ENCODE measurements around the gene CNOT2.
"Not testable (repeated sequence)": the region's sequence is repeated elsewhere in the genome, so short reads cannot be mapped to it uniquely, and the experiment has no call there.

CNOT2 gene

DNA sequence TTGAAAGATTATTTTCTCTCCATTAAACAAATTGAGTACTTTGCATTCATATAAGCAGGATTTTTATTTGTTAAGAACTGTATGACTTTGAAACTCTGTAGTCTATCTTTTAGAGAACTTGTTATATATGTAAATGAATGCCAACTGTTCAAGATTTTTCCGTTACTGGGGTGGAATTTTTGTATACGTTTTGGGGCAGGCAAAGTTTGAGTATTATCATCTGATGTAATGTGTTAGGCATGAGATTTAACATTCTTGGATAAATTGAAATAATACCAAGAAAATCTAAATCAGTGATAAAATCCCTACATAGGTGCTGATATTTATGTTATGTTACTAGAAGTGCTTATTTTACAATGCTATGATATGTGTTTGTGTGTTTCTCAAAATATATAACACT, 8.4 kb downstream of the CNOT2 start:
- DNase-seq = no peak

- no peak for DNase-seq
Observed at GRCh38 chr12:70252832-70253231, 9.6 kb downstream of the CNOT2 start.

DNA sequence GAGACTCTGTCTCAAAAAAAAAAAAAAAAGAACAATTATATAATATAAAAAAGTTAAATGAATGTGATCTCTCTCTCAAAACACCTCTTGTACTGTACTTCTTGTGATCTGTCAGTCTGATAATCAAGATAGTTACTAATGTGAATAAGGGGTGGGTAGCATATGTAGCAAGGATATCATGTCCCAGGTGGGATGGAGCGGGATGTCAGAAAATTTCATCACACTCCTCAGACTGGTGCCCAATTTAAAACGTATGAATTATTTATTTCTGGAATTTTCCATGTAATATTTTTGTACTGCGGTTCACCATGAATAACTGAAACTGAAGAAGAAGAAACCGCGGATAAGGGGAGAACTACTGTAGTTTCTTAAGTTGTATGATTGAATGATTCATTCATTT, 11.0 kb downstream of the CNOT2 start:
- DNase-seq = no peak

DNA sequence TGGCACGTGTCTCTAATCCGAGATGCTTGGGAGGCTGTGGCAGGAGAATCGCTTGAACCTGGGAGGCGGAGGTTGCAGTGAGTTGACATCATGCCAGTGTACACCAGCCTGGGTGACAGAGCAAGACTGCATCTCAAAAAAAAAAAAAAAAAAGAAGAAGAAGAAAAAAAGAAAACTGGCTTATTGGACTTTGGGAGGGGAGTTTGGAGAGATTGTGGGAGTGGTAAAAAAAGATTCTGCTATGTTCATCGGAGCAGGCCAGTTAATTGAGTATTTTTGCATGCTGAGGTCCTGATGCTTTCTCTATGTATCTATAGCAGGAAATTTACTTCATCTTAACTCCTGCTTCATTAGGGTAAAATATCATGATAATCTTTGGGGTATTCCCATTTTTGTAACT, 11.6 kb downstream of the CNOT2 start:
- no peak for DNase-seq

DNA sequence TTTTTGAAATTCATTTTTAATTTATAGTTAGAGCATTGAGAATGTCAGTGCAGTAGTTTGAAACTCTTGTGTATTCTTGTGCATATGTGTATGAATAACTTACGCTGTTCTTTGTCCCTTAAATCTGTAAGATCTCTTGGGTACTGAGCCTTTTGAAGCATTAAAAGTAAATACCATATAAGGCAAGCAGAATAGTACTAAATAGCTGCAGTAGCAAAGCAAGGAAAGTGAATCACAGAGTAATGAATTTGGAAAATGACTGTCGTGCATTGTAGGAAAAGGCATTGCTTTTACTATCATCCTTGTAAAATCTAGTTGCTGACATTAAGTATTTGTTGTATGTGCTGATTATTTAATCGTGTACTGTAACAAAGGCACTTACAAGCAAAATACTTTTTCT, 12.1 kb downstream of the CNOT2 start:
- DNase-seq = no peak

GRCh38 chr12:70258605-70259403, 15.6 kb downstream of the CNOT2 start:
- no peak for DNase-seq

DNA sequence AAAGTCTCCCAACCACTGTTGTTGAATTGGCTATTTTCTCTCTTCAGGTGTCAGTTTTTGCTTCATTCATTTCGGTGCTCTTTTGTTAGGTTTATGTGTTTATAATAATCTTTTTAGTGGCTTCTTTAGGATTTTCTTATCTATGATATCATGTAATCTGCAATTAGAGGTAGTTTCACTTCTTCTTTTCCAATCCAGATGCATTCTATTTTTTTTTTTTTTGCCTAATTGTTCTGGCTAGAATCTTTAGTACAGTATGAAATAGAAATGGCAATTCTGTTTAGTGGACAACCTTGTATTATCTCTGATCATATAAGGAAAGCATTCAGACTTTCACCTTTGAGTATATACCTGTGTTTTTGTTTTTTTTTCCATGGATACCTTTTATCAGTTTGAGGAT, 17.4 kb downstream of the CNOT2 start:
- no peak for DNase-seq

- DNase-seq = peak; percentile 27
Observed at GRCh38 chr12:70264067-70264867, 21.0 kb downstream of the CNOT2 start.

DNA sequence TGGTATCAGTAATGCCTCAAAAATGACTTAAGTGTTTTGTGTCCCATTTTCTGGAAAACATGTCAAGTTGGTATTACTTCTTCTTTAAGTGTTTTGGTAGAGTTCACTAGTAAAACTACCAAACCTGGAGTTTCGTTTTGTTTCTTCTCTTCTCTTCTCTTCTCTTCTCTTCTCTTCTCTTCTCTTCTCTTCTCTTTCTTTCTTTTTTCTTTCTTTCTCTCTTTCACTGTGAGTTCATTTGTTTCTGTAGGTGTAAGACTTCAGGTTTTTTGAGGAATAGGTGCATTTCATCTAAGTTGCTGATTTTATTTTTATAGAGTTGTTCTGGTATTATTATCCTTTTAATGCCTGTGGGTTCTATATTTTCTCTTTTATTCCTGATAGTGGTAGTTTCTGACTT, 21.9 kb downstream of the CNOT2 start:
- no peak for DNase-seq

GRCh38 chr12:70267550-70267949, 24.3 kb downstream of the CNOT2 start:
- DNase-seq = no peak

- DNase-seq = no peak
Observed at GRCh38 chr12:70268972-70269371, 25.7 kb downstream of the CNOT2 start.

DNA sequence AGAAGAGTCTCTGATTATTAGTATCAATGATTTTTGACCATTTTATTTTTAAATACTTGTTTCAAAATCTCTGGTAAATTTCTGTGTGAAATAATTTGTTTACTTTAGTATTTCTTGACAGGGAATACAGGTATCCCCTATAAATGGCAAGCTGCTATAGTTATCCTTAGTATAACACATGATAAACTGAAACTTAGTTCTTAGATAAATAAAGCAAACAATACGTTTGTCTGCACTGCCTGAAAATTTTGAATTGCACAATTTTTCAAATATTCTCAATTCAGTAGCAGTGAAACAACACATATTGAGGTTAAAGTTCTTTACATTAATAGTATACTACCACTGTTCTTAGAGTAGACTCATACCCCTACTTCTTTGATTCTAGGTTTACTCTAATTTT, 26.9 kb downstream of the CNOT2 start:
- no peak for DNase-seq

GRCh38 chr12:70271025-70271424, 27.8 kb downstream of the CNOT2 start:
- no peak for DNase-seq

- DNase-seq = no peak
Observed at GRCh38 chr12:70272510-70272909, 29.3 kb downstream of the CNOT2 start.

DNA sequence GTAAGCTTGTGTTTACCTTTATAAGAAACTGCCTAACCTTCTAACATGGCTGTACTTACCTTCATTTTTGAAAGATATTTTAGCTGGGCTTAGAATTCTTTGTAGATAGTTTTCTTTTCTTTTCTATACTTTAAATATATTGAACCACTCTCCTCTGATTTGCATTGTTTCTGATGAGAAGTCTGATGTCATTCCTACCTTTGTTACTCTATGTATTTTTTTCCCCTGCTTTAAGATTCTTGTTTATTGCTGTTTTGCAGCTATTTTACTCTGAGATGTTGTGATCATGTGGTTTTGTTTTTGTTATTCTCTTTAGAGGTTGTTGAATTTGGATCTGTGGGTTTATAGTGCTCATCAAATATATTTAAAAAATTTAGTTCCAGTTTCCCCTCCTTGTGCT, 31.8 kb downstream of the CNOT2 start:
- no peak for DNase-seq

DNA sequence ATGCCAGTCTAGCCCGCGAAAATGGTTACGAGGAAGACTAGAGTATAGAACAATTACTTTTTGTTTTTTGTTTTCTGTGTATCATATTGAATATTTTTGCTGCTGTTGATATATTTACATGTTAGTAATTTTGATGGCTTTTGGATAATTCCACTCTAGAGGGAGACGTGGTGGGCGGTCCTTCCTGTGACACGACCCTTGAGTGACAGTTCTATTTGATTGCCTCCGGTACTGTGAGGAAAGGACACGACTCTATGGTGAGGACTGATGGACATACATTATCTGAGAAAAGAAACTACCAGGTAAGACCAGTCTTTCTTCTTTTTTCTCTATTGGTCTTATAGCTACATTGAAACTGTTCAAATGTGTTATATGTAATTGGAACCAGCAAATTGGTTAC, 34.7 kb downstream of the CNOT2 start:
- DNase-seq = no peak

DNA sequence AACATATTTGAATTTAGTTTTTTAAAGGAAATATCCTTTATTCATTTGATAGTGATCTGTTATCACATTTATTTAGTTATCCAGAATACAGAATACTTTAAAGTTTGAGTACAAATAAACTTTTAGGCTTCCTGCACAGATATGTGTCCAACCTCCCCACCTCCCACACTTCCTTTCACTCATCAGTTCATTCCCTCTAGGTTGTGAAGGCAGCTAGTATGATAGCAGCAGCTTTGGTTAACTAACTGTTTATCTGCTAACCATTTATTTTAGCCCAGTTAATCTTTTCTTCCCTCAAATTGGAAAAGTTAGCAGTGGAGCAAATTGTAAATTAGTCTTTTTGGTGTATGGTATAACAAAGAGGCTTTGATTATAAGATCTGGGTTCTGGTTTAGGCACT, 35.7 kb downstream of the CNOT2 start:
- DNase-seq = no peak

GRCh38 chr12:70283232-70283631, 40.0 kb downstream of the CNOT2 start:
- DNase-seq = no peak

DNA sequence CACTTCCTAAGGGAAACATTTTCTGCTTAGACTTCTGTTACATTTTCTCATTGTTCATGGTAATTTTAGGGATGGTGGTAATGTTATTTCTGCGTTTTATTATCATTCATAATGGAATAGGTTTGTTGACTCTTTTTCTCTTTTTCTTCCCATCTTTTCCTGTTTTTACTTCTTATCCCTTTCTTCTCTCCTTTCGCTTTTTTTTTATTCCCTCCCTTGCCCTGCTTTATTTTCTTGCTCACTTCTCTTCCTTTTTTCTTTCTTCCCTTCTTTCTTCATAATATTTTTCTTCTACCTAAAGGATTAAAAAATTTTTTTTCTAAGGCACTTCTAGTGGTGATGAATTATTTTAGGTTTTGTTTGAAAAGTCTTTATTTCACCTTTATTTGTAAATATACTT, 45.6 kb downstream of the CNOT2 start:
- DNase-seq = no peak

- DNase-seq = peak; percentile 33
Observed at GRCh38 chr12:70290116-70290515, 46.9 kb downstream of the CNOT2 start.

DNA sequence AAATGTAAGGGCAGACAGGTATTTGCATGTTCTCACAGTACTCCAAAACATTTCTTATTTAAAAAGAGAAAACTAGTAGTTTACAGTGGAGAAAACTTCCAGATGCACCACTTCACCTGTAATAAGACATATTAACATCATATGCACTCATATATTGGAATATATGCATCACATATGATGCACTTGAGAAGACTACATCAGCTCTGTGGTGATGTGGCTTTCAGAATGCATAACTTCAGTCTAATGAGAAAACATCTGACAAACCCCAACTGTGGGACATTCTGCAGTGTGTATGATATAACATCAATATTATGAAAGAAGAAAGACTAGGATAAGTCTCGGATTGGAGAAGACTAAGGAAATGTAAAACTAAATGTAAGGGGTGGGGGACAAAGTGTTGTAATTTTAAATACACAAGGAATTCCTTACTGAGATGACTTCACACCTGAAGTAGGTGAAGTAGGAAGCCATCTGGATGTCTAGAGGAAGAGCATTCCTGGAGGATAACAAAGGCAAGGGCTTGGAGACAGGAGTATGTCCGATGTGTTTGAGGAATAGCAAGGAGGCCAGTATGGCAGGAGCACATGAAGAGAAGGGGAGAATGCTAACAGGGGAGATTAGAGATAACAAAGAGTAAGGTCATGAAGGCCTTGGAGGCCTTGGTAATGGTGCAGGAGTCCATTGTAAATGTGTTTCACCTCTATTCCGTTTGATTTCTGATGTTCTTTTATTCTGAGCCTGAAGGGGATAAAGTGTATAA, 49.0 kb downstream of the CNOT2 start:
- DNase-seq = no peak

DNA sequence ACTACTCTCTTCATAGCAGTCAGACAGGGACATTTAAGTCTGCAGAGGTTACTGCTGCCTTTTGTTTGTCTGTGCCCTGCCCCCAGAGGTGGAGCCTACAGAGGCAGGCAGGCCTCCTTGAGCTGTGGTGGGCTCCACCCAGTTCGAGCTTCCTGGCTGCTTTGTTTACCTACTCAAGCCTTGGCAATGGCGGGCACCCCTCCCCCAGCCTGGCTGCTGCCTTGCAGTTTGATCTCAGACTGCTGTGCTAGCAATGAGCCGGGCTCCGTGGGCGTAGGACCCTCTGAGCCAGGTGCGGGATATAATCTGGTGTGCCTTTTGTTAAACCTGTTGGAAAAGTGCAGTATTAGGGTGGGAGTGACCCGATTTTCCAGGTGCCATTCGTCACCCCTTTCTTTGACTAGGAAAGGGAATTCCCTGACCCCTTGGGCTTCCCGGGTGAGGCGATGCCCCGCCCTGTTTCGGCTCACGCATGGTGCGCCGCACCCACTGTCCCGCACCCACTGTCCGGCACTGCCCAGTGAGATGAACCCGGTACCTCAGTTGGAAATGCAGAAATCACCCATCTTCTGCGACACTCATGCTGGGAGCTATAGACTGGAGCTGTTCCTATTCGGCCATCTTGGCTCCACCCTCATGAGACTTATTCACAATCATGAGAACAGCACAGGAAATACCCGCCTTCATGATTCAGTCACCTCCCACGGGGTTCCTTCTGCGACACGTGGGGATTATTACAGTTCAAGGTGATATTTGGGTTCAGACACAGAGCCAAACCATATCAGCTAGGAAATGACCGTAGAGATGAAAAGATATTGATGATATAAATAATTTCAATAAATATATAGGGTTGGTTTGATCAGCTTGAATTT, 61.7 kb downstream of the CNOT2 start:
- not testable (repeated sequence) for DNase-seq

DNA sequence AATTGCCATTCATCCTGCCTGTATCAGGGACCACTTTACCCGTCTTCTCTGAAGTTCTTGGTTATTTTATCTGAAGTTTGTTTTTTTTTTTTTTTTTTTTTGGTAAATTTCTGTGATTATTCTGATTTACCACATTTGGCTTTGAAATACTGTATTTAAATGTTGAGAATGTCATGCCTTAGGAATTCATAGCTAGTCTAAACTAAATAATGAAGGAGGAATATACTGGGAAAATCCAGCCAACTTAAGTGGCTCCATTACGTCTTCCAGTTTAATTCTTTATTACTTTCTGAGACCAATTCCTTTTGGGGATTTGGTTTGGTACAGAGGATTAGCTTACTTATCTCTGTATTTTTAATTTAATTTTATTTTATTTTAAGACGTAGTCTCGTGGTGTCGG, 62.6 kb downstream of the CNOT2 start:
- no peak for DNase-seq
